ENCODE results near the gene IFT122.
A peak's percentile ranks its signal among the peaks of the same experiment; 100 is the strongest.
"Not testable (repeated sequence)": the region's sequence is repeated elsewhere in the genome, so short reads cannot be mapped to it uniquely, and the experiment has no call there.

The IFT122 gene

GRCh38 chr3:129439817-129440617 lies at the start of gene IFT122, which contains the start of gene MBD4:
Gene IFT122, plus strand, starts transcription at chr3:129440224. Its CDS starts 107 bp downstream, at chr3:129440331.
Gene MBD4, minus strand, starts transcription at chr3:129439948. Its CDS starts 115 bp downstream, at chr3:129439833.
- H3K36me3 ChIP-seq (ENCODE audit: insufficient read depth, insufficient read length, low read length), result peaks cover 43% of the 10 kb centered on the region
- H3K9ac ChIP-seq (ENCODE audit: insufficient read length, low read depth), result peak within 1 kb of the TSS; percentile 96
- TF ChIP-seq SUZ12 (IDR thresholded peaks at IDR 0.05; ENCODE audit: extremely low read depth, insufficient read depth, insufficient read length), result no peak
- TF ChIP-seq ZNF274 (IDR thresholded peaks at IDR 0.05; ENCODE audit: low read depth, low read length), result no peak
- peak; percentile 77 for TF ChIP-seq YY1 (IDR thresholded peaks at IDR 0.05; ENCODE audit: insufficient read depth, insufficient read length)
- H3K4me3 ChIP-seq (ENCODE audit: insufficient read length, low read depth), result peak within 1 kb of the TSS; percentile 99
- no peaks in the 10 kb centered on the region for H3K9me3 ChIP-seq (ENCODE audit: insufficient read depth, low read length)
- H3K27me3 ChIP-seq (ENCODE audit: insufficient read depth, insufficient read length), result no peaks in the 10 kb centered on the region
- peaks cover 2% of the 10 kb centered on the region for H3K4me1 ChIP-seq (ENCODE audit: insufficient read depth, insufficient read length)
- peak; percentile 98 for DNase-seq (ENCODE audit: low read depth, low spot score)

- H3K9ac ChIP-seq (ENCODE audit: insufficient read length, low read depth), result not testable (repeated sequence)
- peaks cover 81% of the 10 kb centered on the region for H3K36me3 ChIP-seq (ENCODE audit: insufficient read depth, insufficient read length, low read length)
- H3K4me1 ChIP-seq (ENCODE audit: insufficient read depth, insufficient read length), result peaks cover 14% of the 10 kb centered on the region
Measured at GRCh38 chr3:129391583-129391982, 48.4 kb upstream of the IFT122 start.

GRCh38 chr3:129392106-129392887 lies 47.7 kb upstream of the IFT122 start:
- not testable (repeated sequence) for H3K9me3 ChIP-seq (ENCODE audit: insufficient read depth, low read length); DNase-seq (ENCODE audit: low read depth, low spot score); H3K27me3 ChIP-seq (ENCODE audit: insufficient read depth, insufficient read length); H3K9ac ChIP-seq (ENCODE audit: insufficient read length, low read depth); H3K4me3 ChIP-seq (ENCODE audit: insufficient read length, low read depth)
- H3K4me1 ChIP-seq (ENCODE audit: insufficient read depth, insufficient read length), result peaks cover 11% of the 10 kb centered on the region
- H3K36me3 ChIP-seq (ENCODE audit: insufficient read depth, insufficient read length, low read length), result peaks cover 81% of the 10 kb centered on the region

More at GRCh38 chr3:129391583-129391982, 48.4 kb upstream of the IFT122 start:
- H3K9me3 ChIP-seq (ENCODE audit: insufficient read depth, low read length); H3K4me3 ChIP-seq (ENCODE audit: insufficient read length, low read depth); DNase-seq (ENCODE audit: low read depth, low spot score); H3K27me3 ChIP-seq (ENCODE audit: insufficient read depth, insufficient read length): not testable (repeated sequence)

- no peak overlapping the region for H3K9ac ChIP-seq (ENCODE audit: insufficient read length, low read depth)
- H3K9me3 ChIP-seq (ENCODE audit: insufficient read depth, low read length), result no peaks in the 10 kb centered on the region
- DNase-seq (ENCODE audit: low read depth, low spot score), result no peak
- no peaks in the 10 kb centered on the region for H3K27me3 ChIP-seq (ENCODE audit: insufficient read depth, insufficient read length)
- TF ChIP-seq SUZ12 (IDR thresholded peaks at IDR 0.05; ENCODE audit: extremely low read depth, insufficient read depth, insufficient read length), result no peak
- peaks cover 82% of the 10 kb centered on the region for H3K36me3 ChIP-seq (ENCODE audit: insufficient read depth, insufficient read length, low read length)
- peaks cover 11% of the 10 kb centered on the region for H3K4me1 ChIP-seq (ENCODE audit: insufficient read depth, insufficient read length)
- no peak overlapping the region for H3K4me3 ChIP-seq (ENCODE audit: insufficient read length, low read depth)
Measured at GRCh38 chr3:129393271-129393670, 46.8 kb upstream of the IFT122 start.

- DNase-seq (ENCODE audit: low read depth, low spot score); H3K27me3 ChIP-seq (ENCODE audit: insufficient read depth, insufficient read length); H3K4me3 ChIP-seq (ENCODE audit: insufficient read length, low read depth); H3K9me3 ChIP-seq (ENCODE audit: insufficient read depth, low read length): not testable (repeated sequence)
- Histone ChIP-seq H3K9ac (ENCODE audit: insufficient read length, low read depth) (peak overlapping the region; percentile 57), H3K36me3 (ENCODE audit: insufficient read depth, insufficient read length, low read length) (peaks cover 82% of the 10 kb centered on the region), H3K4me1 (ENCODE audit: insufficient read depth, insufficient read length) (peaks cover 11% of the 10 kb centered on the region)
Measured at GRCh38 chr3:129393760-129394564, 46.1 kb upstream of the IFT122 start.

GRCh38 chr3:129398803-129399144 lies 41.2 kb upstream of the IFT122 start:
- Histone ChIP-seq H3K27me3 (ENCODE audit: insufficient read depth, insufficient read length) (no peaks in the 10 kb centered on the region), H3K9ac (ENCODE audit: insufficient read length, low read depth) (peak overlapping the region; percentile 93), H3K36me3 (ENCODE audit: insufficient read depth, insufficient read length, low read length) (peaks cover 42% of the 10 kb centered on the region), H3K9me3 (ENCODE audit: insufficient read depth, low read length) (no peaks in the 10 kb centered on the region), H3K4me3 (ENCODE audit: insufficient read length, low read depth) (peak overlapping the region; percentile 97), H3K4me1 (ENCODE audit: insufficient read depth, insufficient read length) (peaks cover 3% of the 10 kb centered on the region)
- no peak for TF ChIP-seq ZNF274 (IDR thresholded peaks at IDR 0.05; ENCODE audit: low read depth, low read length)
- no peak for TF ChIP-seq SUZ12 (IDR thresholded peaks at IDR 0.05; ENCODE audit: extremely low read depth, insufficient read depth, insufficient read length)
- TF ChIP-seq YY1 (IDR thresholded peaks at IDR 0.05; ENCODE audit: insufficient read depth, insufficient read length), result no peak
- DNase-seq (ENCODE audit: low read depth, low spot score), result no peak

- Histone ChIP-seq H3K36me3 (ENCODE audit: insufficient read depth, insufficient read length, low read length) (peaks cover 38% of the 10 kb centered on the region), H3K9me3 (ENCODE audit: insufficient read depth, low read length) (no peaks in the 10 kb centered on the region), H3K4me3 (ENCODE audit: insufficient read length, low read depth) (peak overlapping the region; percentile 97), H3K27me3 (ENCODE audit: insufficient read depth, insufficient read length) (no peaks in the 10 kb centered on the region), H3K9ac (ENCODE audit: insufficient read length, low read depth) (peak overlapping the region; percentile 93), H3K4me1 (ENCODE audit: insufficient read depth, insufficient read length) (peaks cover 3% of the 10 kb centered on the region)
- DNase-seq (ENCODE audit: low read depth, low spot score), result peak; percentile 92
- TF ChIP-seq YY1 (IDR thresholded peaks at IDR 0.05; ENCODE audit: insufficient read depth, insufficient read length) (no peak), SUZ12 (IDR thresholded peaks at IDR 0.05; ENCODE audit: extremely low read depth, insufficient read depth, insufficient read length) (no peak), ZNF274 (IDR thresholded peaks at IDR 0.05; ENCODE audit: low read depth, low read length) (no peak)
Measured at GRCh38 chr3:129399145-129399894, 40.7 kb upstream of the IFT122 start.

Measured in NT2/D1 (cell line).